MCF 10A (cell line): ENCODE data around the gene BTN2A1. TPM values are rescaled to one million over a fixed set of nuclear protein-coding genes. Genes with fewer than 3 reads are reported as not detected.

Experiments used
- Bru-seq: library from RNA; stranded (reverse); fragments of 400-500 nt; gene quantifications from one replicate; lab custom pipeline; 2021; lab: Mats Ljungman, UMichigan
- BruChase-seq, 2 experiments: library from RNA; stranded (reverse); fragments of 400-500 nt; gene quantifications; one replicate each; lab custom pipeline; 2021; lab: Mats Ljungman, UMichigan
- BruUV-seq: library from RNA; stranded (reverse); fragments of 400-500 nt; replicated peaks from 2 replicates; lab custom pipeline; 2021; lab: Mats Ljungman, UMichigan
- CTCF ChIA-PET: fragments of 300-600 bp; sonication (Branson Sonifier 250); formaldehyde crosslinking; extraction: SDS; loops from one replicate; lab custom pipeline; 2021; ENCODE audit warnings: antibody characterized with exemption, inconsistent platforms; lab: Yijun Ruan, JAX
- POLR2A ChIA-PET: fragments of 300-600, 350-650 bp; sonication (Branson Sonifier 250); formaldehyde crosslinking; extraction: SDS; loops from one replicate; lab custom pipeline; 2020; ENCODE audit warnings: antibody characterized with exemption, inconsistent platforms; lab: Yijun Ruan, JAX
- DNase-seq: peaks from one replicate; pipeline ENCODE4 v3.0.0-alpha.2; 2018; ENCODE audit not compliant: unreplicated experiment
- H3K27ac Mint-ChIP-seq: one replicate; pipeline ENCODE4 v1.8.0; 2022; ENCODE audit warnings: mild to moderate bottlenecking, low read depth, mixed read lengths; ENCODE audit not compliant: unreplicated experiment
- H3K27me3 Mint-ChIP-seq: one replicate; pipeline ENCODE4 v1.8.0; 2022; ENCODE audit warnings: mixed read lengths; ENCODE audit not compliant: insufficient read depth, unreplicated experiment
- H3K36me3 Mint-ChIP-seq: one replicate; pipeline ENCODE4 v1.8.0; 2022; ENCODE audit warnings: mild to moderate bottlenecking, moderate library complexity, mixed read lengths; ENCODE audit not compliant: insufficient read depth, unreplicated experiment
- H3K4me1 Mint-ChIP-seq: one replicate; pipeline ENCODE4 v1.8.0; 2022; ENCODE audit warnings: mixed read lengths; ENCODE audit not compliant: insufficient read depth, unreplicated experiment
- H3K4me3 Mint-ChIP-seq: one replicate; pipeline ENCODE4 v1.8.0; 2022; ENCODE audit warnings: mild to moderate bottlenecking, moderate library complexity, mixed read lengths; ENCODE audit not compliant: unreplicated experiment
- H3K9me3 Mint-ChIP-seq: one replicate; pipeline ENCODE4 v1.8.0; 2022; ENCODE audit warnings: mixed read lengths; ENCODE audit not compliant: unreplicated experiment
- CTCF ChIP-seq: fragments of 200-600 bp; IDR thresholded peaks from one replicate; pipeline ENCODE4 v1.8.0; 2022; ENCODE audit warnings: antibody characterized with exemption, mild to moderate bottlenecking; ENCODE audit not compliant: unreplicated experiment
- intact Hi-C: fragments of 100-400 bp; cut with micrococcal nuclease; formaldehyde crosslinking; loops from 2 replicates; pipeline ENCODE4 v1.14.1; 2022
- long read RNA-seq: library from polyadenylated mRNA; stranded (forward); transcript quantifications from one replicate; pipeline ENCODE4 v2.0.0, GENCODE V29; 2022
- total RNA-seq: library from RNA; stranded (reverse); gene quantifications from 2 replicates; pipeline ENCODE4 v1.2.3, GENCODE V29; 2022

BTN2A1 gene
- total RNA-seq (14.6 and 16.9 TPM in 2 replicates), Bru-seq, nascent RNA (percentile 78 among the genes with signal in this experiment), BruChase-seq, experiment 1, labeled RNA remaining after a 6-hour chase (percentile 73 among the genes with signal in this experiment), BruChase-seq, experiment 2, labeled RNA remaining after a 2-hour chase (percentile 80 among the genes with signal in this experiment)
- long read RNA-seq, transcript BTN2A1-201 (8 exons, 2,920 nt) = major isoform, 12 of 34 reads
- long read RNA-seq, partial matches to known transcripts = 3 of 34 reads
- long read RNA-seq, other reads (novel, unspliced or antisense) = 16 of 34 reads

DNA sequence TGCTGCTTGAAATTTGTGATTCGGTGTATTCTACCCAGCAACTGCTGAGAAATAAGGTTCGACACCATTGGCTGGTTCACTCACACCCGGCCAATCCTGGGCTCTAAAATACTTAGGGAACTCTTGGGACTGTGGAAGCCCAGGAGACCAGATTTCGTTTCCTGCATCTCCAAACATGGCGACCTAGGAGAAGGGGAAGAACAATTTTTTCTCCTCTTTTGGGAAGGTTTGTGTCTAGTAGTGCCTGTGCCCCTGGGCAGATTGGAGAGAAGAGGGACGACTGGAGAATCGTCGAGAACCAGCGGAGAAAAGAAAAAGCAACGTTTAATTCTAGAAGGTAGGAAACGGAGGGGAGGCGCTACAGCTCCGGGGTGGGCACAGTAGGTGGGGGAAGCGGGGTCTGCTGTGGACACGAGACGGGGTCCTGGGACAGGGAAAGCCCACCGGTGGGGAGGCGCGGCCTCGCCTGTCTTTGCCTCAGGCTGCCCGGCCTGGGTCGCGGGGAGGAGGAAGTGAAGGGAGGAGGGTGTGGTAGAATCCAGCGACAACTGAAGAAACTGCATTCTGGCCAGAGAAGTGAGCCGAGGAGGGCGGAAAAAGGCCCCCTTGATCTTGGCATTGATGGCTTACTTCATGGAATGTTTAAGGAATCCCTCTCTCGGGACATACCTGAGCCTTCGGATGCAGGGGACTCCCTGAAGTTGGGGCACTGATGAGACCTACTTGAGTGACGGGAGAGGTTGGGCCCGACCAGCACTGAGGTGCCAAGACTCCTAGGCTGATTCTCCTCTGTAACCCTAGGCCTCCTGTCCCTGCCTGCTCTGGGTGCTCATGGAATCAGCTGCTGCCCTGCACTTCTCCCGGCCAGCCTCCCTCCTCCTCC, at the start of gene BTN2A1:
Gene BTN2A1 (plus strand): TSS at position 150 of the 883 bp plus-strand sequence. CDS start 682 bp downstream, at position 832.
- Mint-ChIP-seq H3K4me3 (peak within 1 kb of the TSS; percentile 85), H3K36me3 (peaks cover 41% of the 10 kb centered on the region), H3K4me1 (peaks cover 20% of the 10 kb centered on the region), H3K27ac (peak within 1 kb of the TSS; percentile 98), H3K27me3 (no peaks in the 10 kb centered on the region), H3K9me3 (no peaks in the 10 kb centered on the region)
- peak; percentile 94 for DNase-seq
- no TSS peak for BruUV-seq
- POLR2A ChIA-PET = interaction anchor here (0.6 to 1.7 kb wide), 8 partner anchors 16 to 137 kb away, joined by 3 to 9 read pairs (median 4); no protein-coding TSS in a partner anchor
- intact Hi-C loops = loop anchor here (2.0 to 10.0 kb wide), 3 partner anchors 17 to 113 kb away; partner anchors contain the start of gene BTN3A3
- no peak for TF ChIP-seq CTCF
- CTCF ChIA-PET = no interaction called here

DNA sequence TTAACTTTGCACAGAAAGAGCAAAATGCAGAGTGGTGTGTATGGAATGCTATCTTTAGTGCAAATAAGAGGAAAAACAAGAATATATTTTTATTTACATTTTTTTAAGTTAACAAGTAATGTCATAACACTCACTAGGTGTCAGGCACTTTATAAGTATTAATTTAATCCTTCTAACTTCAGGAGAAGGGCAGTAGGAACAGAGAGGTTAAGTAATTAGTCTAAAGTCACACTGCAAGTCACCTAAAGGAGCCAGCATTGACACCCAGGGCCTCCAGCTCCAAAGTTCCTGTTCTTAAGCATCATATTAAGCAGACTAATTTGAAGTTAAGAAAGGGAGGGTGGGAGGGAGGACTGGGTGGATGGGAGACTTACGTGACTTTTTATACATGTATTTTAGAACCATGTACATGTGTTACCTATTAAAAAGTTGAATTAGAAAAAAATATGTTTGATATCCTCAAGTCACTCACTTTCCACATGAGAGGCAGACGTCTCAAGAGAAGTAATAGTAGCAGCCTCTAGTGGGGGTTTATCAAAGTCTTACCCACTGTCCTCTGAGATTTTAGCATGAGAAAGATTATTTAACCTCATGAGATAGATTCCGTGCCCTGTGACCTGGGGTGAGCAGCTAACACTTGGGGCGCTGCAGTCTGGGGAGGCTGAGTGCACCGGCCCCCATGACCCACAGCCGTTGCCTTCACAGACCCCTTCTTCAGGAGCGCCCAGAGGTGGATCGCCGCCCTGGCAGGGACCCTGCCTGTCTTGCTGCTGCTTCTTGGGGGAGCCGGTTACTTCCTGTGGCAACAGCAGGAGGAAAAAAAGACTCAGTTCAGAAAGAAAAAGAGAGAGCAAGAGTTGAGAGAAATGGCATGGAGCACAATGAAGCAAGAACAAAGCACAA, 48.7 kb upstream of the BTN2A1 start:
- H3K4me1 Mint-ChIP-seq = no peaks in the 10 kb centered on the region
- CTCF ChIA-PET = interaction anchor here (0.6 to 1.4 kb wide), 2 partner anchors 11 to 1261 kb away, joined by 3 read pairs; no protein-coding TSS in a partner anchor
- no peak for DNase-seq
- BruUV-seq = no TSS peak
- H3K36me3 Mint-ChIP-seq = peaks cover 7% of the 10 kb centered on the region
- no peaks in the 10 kb centered on the region for H3K27me3 Mint-ChIP-seq
- no peak overlapping the region for H3K4me3 Mint-ChIP-seq
- intact Hi-C loops = no loop called here
- no peak for TF ChIP-seq CTCF
- POLR2A ChIA-PET = no interaction called here
- H3K9me3 Mint-ChIP-seq = no peaks in the 10 kb centered on the region
- no peak overlapping the region for H3K27ac Mint-ChIP-seq

- CTCF ChIA-PET = interaction anchor here (0.8 kb wide), 1 partner anchor 70 kb away, joined by 3 read pairs; no protein-coding TSS in a partner anchor
- no TSS peak for BruUV-seq
Measured at GRCh38 chr6:26411751-26412150, 46.0 kb upstream of the BTN2A1 start.

More at GRCh38 chr6:26411751-26412150, 46.0 kb upstream of the BTN2A1 start:
- H3K4me1 Mint-ChIP-seq = no peaks in the 10 kb centered on the region
- intact Hi-C loops = loop anchor here (2.0 kb wide), 1 partner anchor 71 kb away; no protein-coding TSS in a partner anchor
- H3K36me3 Mint-ChIP-seq = no peaks in the 10 kb centered on the region
- DNase-seq = no peak
- no peak overlapping the region for H3K4me3 Mint-ChIP-seq
- POLR2A ChIA-PET = interaction anchor here (0.6 kb wide), 1 partner anchor 217 kb away, joined by 3 read pairs; no protein-coding TSS in a partner anchor
- H3K9me3 Mint-ChIP-seq = no peaks in the 10 kb centered on the region
- H3K27ac Mint-ChIP-seq = no peak overlapping the region
- peak; percentile 15 for TF ChIP-seq CTCF
- no peaks in the 10 kb centered on the region for H3K27me3 Mint-ChIP-seq
